ENCODE measurements around the gene CITED4.

The CITED4 gene

GRCh38 chr1:40886318-40887011, 24.3 kb upstream of the CITED4 start:
- no peak for DNase-seq (ENCODE audit: low read depth in 2 of 2)

GRCh38 chr1:40884055-40884795, 22.1 kb upstream of the CITED4 start:
- no peak for DNase-seq (ENCODE audit: low read depth in 2 of 2)

- DNase-seq (ENCODE audit: low read depth in 2 of 2), result no peak
Measured at GRCh38 chr1:40880813-40881549, 18.8 kb upstream of the CITED4 start.

GRCh38 chr1:40879482-40880175, 17.5 kb upstream of the CITED4 start:
- DNase-seq (ENCODE audit: low read depth in 2 of 2), result no peak

- no peak for DNase-seq (ENCODE audit: low read depth in 2 of 2)
Measured at GRCh38 chr1:40878906-40879305, 16.7 kb upstream of the CITED4 start.

- no peak for DNase-seq (ENCODE audit: low read depth in 2 of 2)
Measured at GRCh38 chr1:40877698-40878097, 15.5 kb upstream of the CITED4 start.

GRCh38 chr1:40876891-40877290, 14.7 kb upstream of the CITED4 start:
- DNase-seq (ENCODE audit: low read depth in 2 of 2), result no peak

- DNase-seq (ENCODE audit: low read depth in 2 of 2), result no peak
Measured at GRCh38 chr1:40876436-40876761, 14.2 kb upstream of the CITED4 start.

- no peak for DNase-seq (ENCODE audit: low read depth in 2 of 2)
Measured at GRCh38 chr1:40873863-40874472, 11.8 kb upstream of the CITED4 start.

- no peak for DNase-seq (ENCODE audit: low read depth in 2 of 2)
Measured at GRCh38 chr1:40872276-40872675, 10.1 kb upstream of the CITED4 start.

GRCh38 chr1:40870135-40870728, 8.1 kb upstream of the CITED4 start:
- DNase-seq (ENCODE audit: low read depth in 2 of 2), result no peak

GRCh38 chr1:40868051-40868723, 6.0 kb upstream of the CITED4 start:
- DNase-seq (ENCODE audit: low read depth in 2 of 2), result no peak

GRCh38 chr1:40861224-40862003, 749 bp downstream of the CITED4 start:
- DNase-seq (ENCODE audit: low read depth in 2 of 2), result no peak

- no peak for DNase-seq (ENCODE audit: low read depth in 2 of 2)
Measured at GRCh38 chr1:40860706-40861223, 1.4 kb downstream of the CITED4 start.

- DNase-seq (ENCODE audit: low read depth in 2 of 2), result no peak
Measured at GRCh38 chr1:40858856-40859416, 3.2 kb downstream of the CITED4 start.

- DNase-seq (ENCODE audit: low read depth in 2 of 2), result no peak
Measured at GRCh38 chr1:40857737-40858136, 4.4 kb downstream of the CITED4 start.

- DNase-seq (ENCODE audit: low read depth in 2 of 2), result no peak
Measured at GRCh38 chr1:40856656-40857302, 5.4 kb downstream of the CITED4 start.

- no peak for DNase-seq (ENCODE audit: low read depth in 2 of 2)
Measured at GRCh38 chr1:40856116-40856515, 6.0 kb downstream of the CITED4 start.

- DNase-seq (ENCODE audit: low read depth in 2 of 2), result peak in 1 of 2 donors; percentile 32
Measured at GRCh38 chr1:40855513-40855912, 6.7 kb downstream of the CITED4 start.

All from stimulated activated CD8-positive, alpha-beta memory T cell treated with anti-CD3 and anti-CD28 coated beads, Interleukin-2, amount 100 ng/mL, for 48 hours (primary cell).